SH-SY5Y (cell line): ENCODE results near the gene AHCTF1.

ENCODE experiments used
- GATA2 ChIP-seq: IDR thresholded peaks from 2 replicates; pipeline ENCODE4 v1.6.1; 2011; ENCODE audit warnings: mild to moderate bottlenecking, low read depth, low read length
- GATA3 ChIP-seq: IDR thresholded peaks from 2 replicates; pipeline ENCODE4 v1.6.1; 2011; ENCODE audit warnings: low read depth, mild to moderate bottlenecking, low read length, moderate library complexity

DNA sequence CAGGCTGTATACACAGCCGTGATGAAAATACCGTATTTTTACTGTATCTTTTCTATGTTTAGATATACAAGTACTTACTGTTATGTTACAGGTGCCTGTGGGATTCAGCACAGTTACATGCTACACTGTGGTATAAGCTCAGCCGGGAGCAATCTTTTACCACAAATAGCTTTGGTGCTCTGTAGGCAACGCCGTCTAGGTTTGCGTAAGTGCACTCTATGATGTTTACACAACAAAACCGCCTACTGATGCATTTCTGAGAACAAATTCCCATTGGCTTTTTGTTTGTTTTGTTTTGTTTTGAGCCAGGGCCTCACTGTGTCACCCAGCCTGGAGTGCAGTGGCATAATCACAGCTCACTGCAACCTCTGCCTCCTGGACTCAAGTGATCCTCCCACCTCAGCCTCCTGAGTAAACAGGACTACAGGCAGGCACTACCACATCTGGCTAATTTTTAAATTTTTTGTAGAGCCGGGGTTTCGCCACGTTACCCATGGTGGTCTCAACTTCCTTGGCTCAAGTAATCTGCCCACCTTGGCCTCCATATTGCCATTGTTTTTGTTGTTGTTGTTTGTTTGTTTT lies 126.5 kb downstream of the AHCTF1 start:
- TF ChIP-seq GATA2 (no peak), GATA3 (no peak)
